Duodenal mucosa (tissue), 2 donors: ENCODE results near the gene PRRG4.
A peak's percentile ranks its signal among the peaks of the same experiment; 100 is the strongest.

ENCODE experiments used
- H3K27ac ChIP-seq: one replicate; pipeline ENCODE4 v1.7.0; 2013; ENCODE audit warnings: low read depth, low read length
- H3K27me3 ChIP-seq, 2 donors: one replicate each; pipeline ENCODE4 v1.7.0; 2013; ENCODE audit warnings: low read length in 2 of 2, control low read depth in 1 of 2; ENCODE audit not compliant: insufficient read depth in 2 of 2, control insufficient read depth in 1 of 2
- H3K36me3 ChIP-seq, 2 donors: one replicate each; pipeline ENCODE4 v1.7.0; 2013; ENCODE audit warnings: low read length in 2 of 2, control low read depth in 1 of 2; ENCODE audit not compliant: insufficient read depth in 2 of 2, control insufficient read depth in 1 of 2
- H3K4me1 ChIP-seq, 2 donors: one replicate each; pipeline ENCODE4 v1.7.0; 2013; ENCODE audit warnings: low read length in 2 of 2, control low read depth in 1 of 2; ENCODE audit not compliant: insufficient read depth in 2 of 2, control insufficient read depth in 1 of 2
- H3K4me3 ChIP-seq, 2 donors: one replicate each; pipeline ENCODE4 v1.7.0; 2013; ENCODE audit warnings: low read length in 2 of 2, low read depth in 1 of 2
- H3K9ac ChIP-seq, 2 donors: one replicate each; pipeline ENCODE4 v1.7.0; 2013; ENCODE audit warnings: low read length in 2 of 2, low read depth in 1 of 2
- H3K9me3 ChIP-seq, 2 donors: one replicate each; pipeline ENCODE4 v1.7.0; 2013; ENCODE audit warnings: low read length in 2 of 2, control low read depth in 1 of 2; ENCODE audit not compliant: control insufficient read depth in 1 of 2

Gene PRRG4

DNA sequence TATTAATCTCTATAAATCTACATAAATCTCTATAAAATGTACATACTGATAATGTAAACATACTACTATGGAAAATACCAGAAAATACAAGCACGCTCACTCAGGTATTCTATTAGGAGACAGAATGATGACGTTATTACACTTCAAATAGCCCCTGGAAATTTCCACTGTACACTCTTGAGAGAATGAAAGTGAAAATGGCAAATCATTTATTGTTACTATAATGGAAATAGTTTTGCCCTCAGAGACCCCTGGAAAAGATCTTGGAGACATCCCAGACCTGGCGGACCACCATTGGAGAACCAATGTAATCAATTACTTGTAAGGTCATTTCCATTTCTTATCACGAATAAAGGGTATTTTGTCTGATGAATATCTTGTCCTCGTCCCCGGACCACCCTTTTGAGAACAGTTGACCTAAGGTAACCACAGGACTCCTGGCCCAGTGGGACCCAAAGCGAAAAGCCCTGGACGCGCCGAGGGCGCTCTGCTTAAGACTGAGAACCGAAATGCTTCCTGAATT, 509 bp upstream of the PRRG4 start:
- Histone ChIP-seq H3K27ac (peak overlapping the region; percentile 77), H3K9ac (peak overlapping the region; percentile 27 to 94), H3K4me1 (peaks cover 0 to 15% of the 10 kb centered on the region in 2 donors), H3K4me3 (peak overlapping the region; percentile 69 to 91), H3K9me3 (no peaks in the 10 kb centered on the region), H3K36me3 (peaks cover 0 to 3% of the 10 kb centered on the region in 2 donors), H3K27me3 (no peaks in the 10 kb centered on the region)

DNA sequence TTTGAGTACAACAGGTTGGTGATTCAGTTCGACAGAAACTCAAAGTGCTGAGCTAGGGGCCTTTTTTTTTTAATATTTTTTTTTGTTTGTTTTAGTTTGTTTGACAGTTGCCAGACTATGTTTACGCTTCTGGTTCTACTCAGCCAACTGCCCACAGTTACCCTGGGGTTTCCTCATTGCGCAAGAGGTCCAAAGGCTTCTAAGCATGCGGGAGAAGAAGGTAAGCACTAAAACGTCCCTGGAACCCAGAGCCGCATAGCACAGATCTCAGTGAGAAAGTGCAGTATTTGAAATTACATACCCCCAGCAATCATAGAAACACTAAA, 649 bp downstream of the PRRG4 start:
- no peaks in the 10 kb centered on the region for H3K27me3 ChIP-seq
- H3K4me1 ChIP-seq = peaks cover 0 to 15% of the 10 kb centered on the region in 2 donors
- H3K9ac ChIP-seq = peak overlapping the region; percentile 69 to 94
- peak overlapping the region; percentile 69 to 91 for H3K4me3 ChIP-seq
- H3K27ac ChIP-seq = peak overlapping the region; percentile 79
- peaks cover 0 to 3% of the 10 kb centered on the region in 2 donors for H3K36me3 ChIP-seq
- no peaks in the 10 kb centered on the region for H3K9me3 ChIP-seq

- H3K4me1 ChIP-seq = peaks cover 0 to 15% of the 10 kb centered on the region in 2 donors
- H3K36me3 ChIP-seq = peaks cover 0 to 3% of the 10 kb centered on the region in 2 donors
- H3K4me3 ChIP-seq = peak overlapping the region; percentile 69 to 91
- no peak overlapping the region for H3K27ac ChIP-seq
- no peaks in the 10 kb centered on the region for H3K9me3 ChIP-seq
- peak overlapping the region in 1 of 2 donors; percentile 94 for H3K9ac ChIP-seq
- H3K27me3 ChIP-seq = no peaks in the 10 kb centered on the region
Measured at GRCh38 chr11:32830796-32831195, 1.1 kb downstream of the PRRG4 start.

DNA sequence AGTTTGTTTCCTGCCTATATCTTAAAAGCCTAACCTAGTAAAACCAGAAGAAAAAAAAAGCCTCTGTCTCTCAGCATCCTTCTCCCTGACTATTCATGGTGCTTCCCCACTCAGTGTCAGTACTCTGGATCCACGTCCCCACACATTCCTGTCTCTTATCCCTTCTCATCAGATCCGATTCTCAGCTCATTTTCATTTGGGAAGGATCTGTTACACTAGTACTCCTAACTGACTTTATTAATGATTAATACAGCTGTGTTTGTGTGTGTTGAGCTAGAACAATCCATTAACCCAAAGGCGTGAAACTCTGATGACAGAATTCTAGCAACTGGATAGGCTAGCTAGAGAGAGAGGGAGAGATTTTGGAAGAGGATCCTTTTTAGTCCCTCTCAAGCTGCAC, 1.5 kb downstream of the PRRG4 start:
- H3K9me3 ChIP-seq = no peaks in the 10 kb centered on the region
- H3K9ac ChIP-seq = no peak overlapping the region
- peak overlapping the region; percentile 18 to 91 for H3K4me3 ChIP-seq
- H3K36me3 ChIP-seq = peaks cover 0 to 3% of the 10 kb centered on the region in 2 donors
- peaks cover 0 to 15% of the 10 kb centered on the region in 2 donors for H3K4me1 ChIP-seq
- H3K27ac ChIP-seq = no peak overlapping the region
- H3K27me3 ChIP-seq = no peaks in the 10 kb centered on the region

- H3K27me3 ChIP-seq = no peaks in the 10 kb centered on the region
- no peak overlapping the region for H3K4me3 ChIP-seq
- H3K36me3 ChIP-seq = peaks cover 0 to 3% of the 10 kb centered on the region in 2 donors
- H3K9me3 ChIP-seq = no peaks in the 10 kb centered on the region
- H3K27ac ChIP-seq = no peak overlapping the region
- no peak overlapping the region for H3K9ac ChIP-seq
- H3K4me1 ChIP-seq = peaks cover 5 to 30% of the 10 kb centered on the region in 2 donors
Measured at GRCh38 chr11:32833921-32834320, 4.2 kb downstream of the PRRG4 start.

DNA sequence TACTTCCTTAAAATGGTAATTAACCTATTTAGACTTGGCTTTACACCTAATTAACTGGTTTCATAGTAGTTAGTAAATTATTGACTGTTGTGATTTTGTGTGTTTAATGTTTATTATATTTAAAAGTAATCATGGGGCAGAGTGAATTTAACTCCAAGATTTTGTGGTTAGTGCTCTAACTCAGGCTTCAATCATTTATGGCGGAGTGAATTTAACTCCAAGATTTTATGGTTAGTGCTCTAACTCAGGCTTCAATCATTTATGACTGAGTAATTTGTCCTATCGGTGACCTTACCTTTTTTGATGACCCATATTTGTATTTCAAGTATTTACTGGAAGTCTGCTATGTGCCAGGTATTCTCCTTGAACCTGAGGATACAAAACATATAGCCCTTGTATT, 7.2 kb downstream of the PRRG4 start:
- Histone ChIP-seq H3K4me1 (peaks cover 10 to 26% of the 10 kb centered on the region in 2 donors), H3K9me3 (no peaks in the 10 kb centered on the region), H3K27ac (no peak overlapping the region), H3K9ac (no peak overlapping the region), H3K36me3 (peaks cover 3 to 5% of the 10 kb centered on the region in 2 donors), H3K4me3 (no peak overlapping the region), H3K27me3 (no peaks in the 10 kb centered on the region)

DNA sequence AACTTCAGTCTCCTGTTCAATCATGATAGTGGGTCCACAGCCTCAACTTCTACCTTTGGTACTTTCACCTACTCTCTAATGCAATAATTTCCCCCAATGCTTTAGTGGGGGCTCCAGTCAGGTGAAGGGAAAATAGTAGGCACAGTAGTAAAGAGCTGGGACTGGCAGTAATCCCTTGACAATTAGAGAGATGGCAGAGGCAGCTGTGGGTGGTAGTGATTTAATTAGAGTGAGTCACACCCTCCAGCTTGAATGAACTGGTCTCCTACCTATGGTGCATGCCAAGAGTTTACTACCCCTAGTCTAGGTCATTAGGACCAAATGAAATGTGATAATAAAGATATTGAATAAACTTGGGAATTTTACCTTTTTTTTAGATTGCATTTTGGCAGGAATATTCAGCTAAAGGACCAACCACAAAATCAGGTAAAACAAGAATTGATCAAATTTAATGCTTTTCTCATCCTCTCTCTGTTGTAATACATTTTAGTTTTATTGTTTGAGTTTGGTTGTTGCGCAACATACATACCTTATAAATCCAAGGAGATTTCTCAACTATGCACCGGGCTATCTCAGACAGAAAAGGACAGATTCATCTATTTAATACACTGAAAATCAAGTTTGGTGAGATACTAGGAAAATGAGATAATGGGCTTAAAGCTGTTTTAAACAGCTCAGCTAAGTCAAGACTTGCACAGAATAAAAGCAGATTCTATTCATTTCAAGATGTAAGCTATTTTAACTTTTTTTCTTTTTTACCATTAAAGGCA, 9.0 kb downstream of the PRRG4 start:
- Histone ChIP-seq H3K9me3 (no peaks in the 10 kb centered on the region), H3K27me3 (no peaks in the 10 kb centered on the region), H3K9ac (no peak overlapping the region), H3K27ac (no peak overlapping the region), H3K4me3 (no peak overlapping the region), H3K4me1 (peaks cover 10 to 20% of the 10 kb centered on the region in 2 donors), H3K36me3 (peaks cover 3 to 5% of the 10 kb centered on the region in 2 donors)

DNA sequence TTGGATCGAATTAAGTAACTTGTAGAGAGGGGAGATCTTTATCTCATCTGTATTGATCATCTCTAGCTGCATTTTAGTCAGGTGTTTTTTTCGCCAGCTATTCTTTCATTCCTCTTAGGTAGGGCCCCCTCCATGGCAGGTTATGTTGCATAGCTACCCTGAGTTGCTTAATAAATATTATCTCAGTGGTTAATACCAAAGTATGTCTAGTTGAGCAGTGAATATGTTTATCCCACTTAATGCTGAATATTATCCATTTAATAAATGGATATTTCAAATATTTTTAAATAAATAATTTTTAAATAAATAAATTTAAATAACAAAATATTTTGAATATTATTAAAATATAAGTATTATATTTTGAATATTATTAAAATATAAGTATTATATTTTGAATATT, 9.6 kb downstream of the PRRG4 start:
- H3K27ac ChIP-seq = no peak overlapping the region
- H3K4me1 ChIP-seq = peaks cover 10 to 19% of the 10 kb centered on the region in 2 donors
- H3K4me3 ChIP-seq = no peak overlapping the region
- H3K27me3 ChIP-seq = no peaks in the 10 kb centered on the region
- H3K9ac ChIP-seq = no peak overlapping the region
- H3K9me3 ChIP-seq = no peaks in the 10 kb centered on the region
- peaks cover 3 to 6% of the 10 kb centered on the region in 2 donors for H3K36me3 ChIP-seq

DNA sequence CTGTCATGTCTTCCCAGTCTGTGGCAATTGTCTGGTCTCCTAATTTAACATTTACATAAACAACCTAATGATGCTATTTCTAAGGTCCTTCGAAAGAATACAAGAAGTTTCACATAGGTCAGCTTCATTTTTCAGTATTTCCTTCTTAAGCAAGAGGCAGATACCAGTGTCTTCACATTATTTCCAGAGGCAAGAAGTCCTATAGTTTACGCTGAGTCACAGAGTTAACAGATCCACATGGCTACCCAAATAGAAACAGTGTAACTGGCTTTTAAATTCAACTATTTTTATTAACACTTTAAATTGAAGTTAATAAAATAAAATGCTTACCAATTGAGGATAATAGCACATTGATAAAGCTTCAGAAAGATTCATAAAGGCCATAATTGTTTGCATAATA, 10.9 kb downstream of the PRRG4 start:
- Histone ChIP-seq H3K9ac (no peak overlapping the region), H3K27ac (no peak overlapping the region), H3K4me3 (no peak overlapping the region), H3K4me1 (peaks cover 10 to 19% of the 10 kb centered on the region in 2 donors), H3K27me3 (no peaks in the 10 kb centered on the region), H3K9me3 (no peaks in the 10 kb centered on the region), H3K36me3 (peaks cover 3 to 6% of the 10 kb centered on the region in 2 donors)

- Histone ChIP-seq H3K9me3 (no peaks in the 10 kb centered on the region), H3K27ac (no peak overlapping the region), H3K27me3 (no peaks in the 10 kb centered on the region), H3K9ac (no peak overlapping the region), H3K4me1 (peaks cover 5 to 7% of the 10 kb centered on the region in 2 donors), H3K36me3 (peaks cover 3 to 6% of the 10 kb centered on the region in 2 donors), H3K4me3 (no peak overlapping the region)
Measured at GRCh38 chr11:32843544-32843943, 13.8 kb downstream of the PRRG4 start.
